Right lobe of liver (tissue), 6 donors: ENCODE results near the gene AHNAK2. TPM values are rescaled to one million over a fixed set of nuclear protein-coding genes. Genes with fewer than 3 reads are reported as not detected.
A peak's percentile ranks its signal among the peaks of the same experiment; 100 is the strongest.

ENCODE experiments used
- ATAC-seq, 4 donors: fragments of 200-7000 bp; cut with Tn5 transposase; one replicate each; pipeline ENCODE4 v1.9.1; 2020; ENCODE audit warnings: mild to moderate bottlenecking in 4 of 4, moderate library complexity in 4 of 4
- DNase-seq, 3 donors: peaks; one replicate each; pipeline ENCODE4 v3.0.0-alpha.2; 2020
- H3K27ac ChIP-seq, 3 donors: fragments of 200-600 bp; one replicate each; pipeline ENCODE4 v1.8.0; 2022
- H3K27me3 ChIP-seq, 2 donors: fragments of 200-600 bp; one replicate each; pipeline ENCODE4 v1.8.0; 2022
- H3K36me3 ChIP-seq, 4 donors: fragments of 200-600 bp; sonication (generic) in 1 of 4; one replicate each; pipeline versions ENCODE4 v1.5.1 to v1.8.0; 2017 to 2022; ENCODE audit warnings: control low read depth in 1 of 4
- H3K4me1 ChIP-seq, 4 donors: fragments of 200-600 bp; sonication (generic) in 1 of 4; one replicate each; pipeline versions ENCODE4 v1.5.1 to v1.8.0; 2017 to 2022; ENCODE audit warnings: control low read depth in 1 of 4
- H3K4me3 ChIP-seq, 3 donors: fragments of 200-600 bp; one replicate each; pipeline ENCODE4 v1.8.0; 2022
- H3K9me3 ChIP-seq, 4 donors: fragments of 200-600 bp; sonication (generic) in 1 of 4; one replicate each; pipeline versions ENCODE4 v1.5.1 to v1.8.0; 2017 to 2022; ENCODE audit warnings: control low read depth in 1 of 4
- POLR2A ChIP-seq: fragments of 450-650 bp; IDR thresholded peaks from one replicate; pipeline ENCODE4 v1.6.1; 2017; ENCODE audit warnings: antibody characterized with exemption, mild to moderate bottlenecking
- WGBS: methylation state at CpG from one replicate; pipeline ENCODE4 v1.1.6; 2018; ENCODE audit warnings: low coverage, low lambda C conversion rate; ENCODE audit not compliant: insufficient coverage; ENCODE audit errors: missing lambda C conversion rate; 5-methylcytosine and 5-hydroxymethylcytosine counted together
- intact Hi-C, 2 donors: fragments of 100-400 bp; cut with DNase I; formaldehyde crosslinking; loops; one replicate each; pipeline versions ENCODE4 v1.11.2 to v1.14.1; 2022
- total RNA-seq, 6 experiments: library from RNA; depleted of rRNA in 2 of 6; stranded (reverse); fragments of >200 nt in 2 of 6; fragmentation: NEBNext Ultra II Directional in 3 of 6; extraction: Animal tissue kit (Norgen Biotek cat#: 25700) in 3 of 6; gene quantifications; one replicate each; pipeline versions ENCODE4 v1.1.0 to v1.2.4, GENCODE V29; 2016 to 2023
- TF ChIP-seq, protein P1 (sequence below), 4 donors: fragments of 200-600 bp in 3 of 4; fragments of 450-650 bp in 1 of 4; IDR thresholded peaks; one replicate each; pipeline versions ENCODE4 v1.5.1 to v1.8.0; 2016 to 2022; ENCODE audit warnings: antibody characterized with exemption in 4 of 4, mild to moderate bottlenecking in 2 of 4
- donor health status: DM: no; HTN: yes; CAD: no.
- donor health status: DM: no; HTN: no; CAD: no.
- donor health status: DM: no; HTN: no; CAD: no.
- donor health status: DM: no; HTN: yes; CAD: no.
- donor health status: DM: no; HTN: yes; CAD: no.

The AHNAK2 gene
- total RNA-seq, 6 experiments from 2014 or later, result 2.1 to 12.2 (median 4.6) TPM

GRCh38 chr14:104935026-104935650 is 43.0 kb downstream of the AHNAK2 start:
- intact Hi-C loops, result no loop called here
- H3K27me3 ChIP-seq, result no peaks in the 10 kb centered on the region
- DNase-seq (no peak), ATAC-seq (no peak)
- H3K4me1 ChIP-seq, result peaks cover 0 to 11% (median 0%) of the 10 kb centered on the region in 4 donors
- TF ChIP-seq, protein P1, sequence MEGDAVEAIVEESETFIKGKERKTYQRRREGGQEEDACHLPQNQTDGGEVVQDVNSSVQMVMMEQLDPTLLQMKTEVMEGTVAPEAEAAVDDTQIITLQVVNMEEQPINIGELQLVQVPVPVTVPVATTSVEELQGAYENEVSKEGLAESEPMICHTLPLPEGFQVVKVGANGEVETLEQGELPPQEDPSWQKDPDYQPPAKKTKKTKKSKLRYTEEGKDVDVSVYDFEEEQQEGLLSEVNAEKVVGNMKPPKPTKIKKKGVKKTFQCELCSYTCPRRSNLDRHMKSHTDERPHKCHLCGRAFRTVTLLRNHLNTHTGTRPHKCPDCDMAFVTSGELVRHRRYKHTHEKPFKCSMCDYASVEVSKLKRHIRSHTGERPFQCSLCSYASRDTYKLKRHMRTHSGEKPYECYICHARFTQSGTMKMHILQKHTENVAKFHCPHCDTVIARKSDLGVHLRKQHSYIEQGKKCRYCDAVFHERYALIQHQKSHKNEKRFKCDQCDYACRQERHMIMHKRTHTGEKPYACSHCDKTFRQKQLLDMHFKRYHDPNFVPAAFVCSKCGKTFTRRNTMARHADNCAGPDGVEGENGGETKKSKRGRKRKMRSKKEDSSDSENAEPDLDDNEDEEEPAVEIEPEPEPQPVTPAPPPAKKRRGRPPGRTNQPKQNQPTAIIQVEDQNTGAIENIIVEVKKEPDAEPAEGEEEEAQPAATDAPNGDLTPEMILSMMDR (IDR thresholded peaks at IDR 0.05), result no peak
- TF ChIP-seq POLR2A, result no peak
- H3K27ac ChIP-seq, result no peak overlapping the region
- H3K4me3 ChIP-seq, result no peak overlapping the region
- WGBS, result no CpG with 5 or more reads among the region's 3 CpGs
- no peaks in the 10 kb centered on the region for H3K36me3 ChIP-seq
- no peaks in the 10 kb centered on the region for H3K9me3 ChIP-seq

GRCh38 chr14:104933746-104934733 is 44.1 kb downstream of the AHNAK2 start:
- no peak overlapping the region for H3K4me3 ChIP-seq

DNA sequence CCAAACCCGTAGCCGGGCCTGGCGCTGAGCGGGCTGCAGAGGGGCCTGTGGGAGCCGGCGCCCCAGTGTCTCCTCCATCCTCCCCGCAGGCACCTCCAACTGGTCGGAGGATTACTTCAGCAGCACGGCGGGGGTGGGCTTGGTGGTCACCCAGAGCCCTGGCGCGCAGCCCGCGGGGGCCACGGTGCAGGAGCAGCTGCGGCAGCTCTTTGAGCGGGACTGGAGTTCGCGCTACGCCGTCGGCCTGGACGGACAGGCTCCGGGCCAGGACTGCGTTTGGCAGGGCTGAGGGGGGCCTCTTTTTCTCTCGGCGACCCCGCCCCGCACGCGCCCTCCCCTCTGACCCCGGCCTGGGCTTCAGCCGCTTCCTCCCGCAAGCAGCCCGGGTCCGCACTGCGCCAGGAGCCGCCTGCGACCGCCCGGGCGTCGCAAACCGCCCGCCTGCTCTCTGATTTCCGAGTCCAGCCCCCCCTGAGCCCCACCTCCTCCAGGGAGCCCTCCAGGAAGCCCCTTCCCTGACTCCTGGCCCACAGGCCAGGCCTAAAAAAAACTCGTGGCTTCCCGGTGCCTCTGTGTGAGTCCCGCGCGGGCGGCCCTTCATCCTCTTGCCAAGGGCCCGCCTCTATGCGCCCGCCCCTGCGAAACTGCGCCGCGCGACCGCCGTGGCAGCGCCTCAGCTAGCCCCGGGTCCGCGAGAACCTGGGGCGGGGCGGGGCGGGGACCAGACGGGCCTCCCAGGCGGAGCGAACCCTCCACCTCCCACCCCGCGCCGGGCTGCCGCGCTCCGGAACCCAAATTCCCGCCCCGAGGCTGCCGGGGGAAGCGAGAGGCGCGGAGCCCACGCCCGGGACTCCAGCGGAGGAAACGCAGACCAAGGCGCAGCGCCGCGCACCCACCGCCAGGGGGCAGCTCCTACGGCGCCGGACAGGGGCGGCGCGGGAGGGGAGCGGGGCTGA is 45.2 kb downstream of the AHNAK2 start:
- TF ChIP-seq, protein P1 (IDR thresholded peaks at IDR 0.05), result peak; percentile 54 to 68 (median 63)
- no peak for TF ChIP-seq POLR2A
- Histone ChIP-seq H3K27me3 (no peaks in the 10 kb centered on the region), H3K4me3 (peak overlapping the region; percentile 34 to 60 (median 46)), H3K9me3 (no peaks in the 10 kb centered on the region), H3K4me1 (peaks cover 0 to 11% (median 0%) of the 10 kb centered on the region in 4 donors), H3K36me3 (no peaks in the 10 kb centered on the region), H3K27ac (no peak overlapping the region)
- 0% methylated on average over 20 of the region's 100 CpGs for WGBS
- intact Hi-C loops, result no loop called here
- ATAC-seq (peak; percentile 83 to 92 (median 88)), DNase-seq (peak; percentile 78 to 80 (median 78))

More at GRCh38 chr14:104933746-104934733, 44.1 kb downstream of the AHNAK2 start:
- ATAC-seq (no peak), DNase-seq (peak in 1 of 3 donors; percentile 53)
- intact Hi-C loops, result no loop called here
- H3K27me3 ChIP-seq, result no peaks in the 10 kb centered on the region
- H3K4me1 ChIP-seq, result peaks cover 0 to 11% (median 0%) of the 10 kb centered on the region in 4 donors
- no peaks in the 10 kb centered on the region for H3K9me3 ChIP-seq
- 8% methylated on average over 38 of the region's 42 CpGs for WGBS
- H3K27ac ChIP-seq, result no peak overlapping the region
- no peaks in the 10 kb centered on the region for H3K36me3 ChIP-seq
- TF ChIP-seq, protein P1 (IDR thresholded peaks at IDR 0.05), result no peak
- TF ChIP-seq POLR2A, result no peak
